Left ventricle myocardium superior (tissue), 1 donor: ENCODE data around the gene LRRC3B. TPM values are rescaled to one million over a fixed set of nuclear protein-coding genes. Genes with fewer than 3 reads are reported as not detected.
A peak's percentile ranks its signal among the peaks of the same experiment; 100 is the strongest.
"Not testable (repeated sequence)": the region's sequence is repeated elsewhere in the genome, so short reads cannot be mapped to it uniquely, and the experiment has no call there.

ENCODE experiments used
- ATAC-seq: fragments of 200-7000 bp; cut with Tn5 transposase; one replicate; pipeline ENCODE4 v1.9.1; 2020; ENCODE audit warnings: mild to moderate bottlenecking, moderate library complexity
- DNase-seq: peaks from one replicate; pipeline ENCODE4 v3.0.0-alpha.2; 2020
- intact Hi-C: fragments of 100-400 bp; cut with micrococcal nuclease; formaldehyde crosslinking; loops from one replicate; pipeline ENCODE4 v1.11.0; 2022
- long read RNA-seq: library from polyadenylated mRNA; unstranded; transcript quantifications from one replicate; pipeline ENCODE4 v2.0.0, GENCODE V29; 2021
- total RNA-seq: library from RNA; stranded (reverse); fragmentation: NEBNext Ultra II Directional; extraction: Animal tissue kit (Norgen Biotek cat#: 25700); gene quantifications from one replicate; pipeline ENCODE4 v1.2.1, GENCODE V29; 2021
- donor health status: DM: no; HTN: yes; CAD: no; lungs with severe emphysema.

LRRC3B gene, protein sequence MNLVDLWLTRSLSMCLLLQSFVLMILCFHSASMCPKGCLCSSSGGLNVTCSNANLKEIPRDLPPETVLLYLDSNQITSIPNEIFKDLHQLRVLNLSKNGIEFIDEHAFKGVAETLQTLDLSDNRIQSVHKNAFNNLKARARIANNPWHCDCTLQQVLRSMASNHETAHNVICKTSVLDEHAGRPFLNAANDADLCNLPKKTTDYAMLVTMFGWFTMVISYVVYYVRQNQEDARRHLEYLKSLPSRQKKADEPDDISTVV
- 0.10 TPM for total RNA-seq
- long read RNA-seq = 0 reads

DNA sequence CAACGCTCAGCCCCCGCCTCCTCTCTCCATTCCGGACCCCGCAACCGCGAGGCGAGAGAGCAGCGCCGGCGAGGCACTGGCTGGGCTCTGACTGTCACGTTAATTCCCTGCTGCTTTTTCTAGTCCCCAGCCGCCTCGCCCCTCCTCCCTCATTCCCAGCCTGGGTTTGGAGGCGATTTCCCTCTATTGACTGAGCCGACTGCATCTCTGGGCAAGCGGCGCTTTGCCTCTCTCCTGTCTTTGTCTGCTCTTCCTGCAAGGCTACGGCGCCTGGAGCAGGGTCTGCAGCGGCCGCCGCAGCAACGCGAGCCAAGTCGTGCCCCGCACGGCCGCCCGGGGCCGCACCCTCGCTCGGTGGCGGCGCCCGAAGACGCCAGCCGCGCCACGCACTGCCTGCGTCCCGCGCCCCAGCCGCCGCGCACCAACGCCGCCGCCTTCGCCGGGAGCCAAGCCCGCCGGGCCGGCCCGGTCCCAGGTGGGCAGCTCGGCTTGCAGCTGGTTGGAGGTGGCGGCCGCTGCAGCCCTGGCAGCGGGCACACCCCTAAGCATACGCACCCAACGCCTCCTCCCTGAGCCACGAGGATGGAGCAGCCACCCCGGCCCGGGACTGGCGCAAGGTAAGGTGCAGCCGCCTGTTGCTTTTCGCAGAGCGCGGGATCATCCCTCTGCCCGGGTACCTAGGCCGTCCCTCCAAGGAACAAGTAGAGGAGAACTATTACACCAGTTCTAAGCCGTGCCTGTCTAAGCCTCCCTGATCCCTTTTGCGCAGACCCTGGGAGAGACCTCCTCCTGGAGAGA, at the start of gene LRRC3B:
Gene LRRC3B (plus strand): TSS at position 152 of the 798 bp plus-strand sequence. CDS start 86,901 bp downstream, outside the sequence.
- peak; percentile 25 for DNase-seq
- intact Hi-C loops = no loop called here

DNA sequence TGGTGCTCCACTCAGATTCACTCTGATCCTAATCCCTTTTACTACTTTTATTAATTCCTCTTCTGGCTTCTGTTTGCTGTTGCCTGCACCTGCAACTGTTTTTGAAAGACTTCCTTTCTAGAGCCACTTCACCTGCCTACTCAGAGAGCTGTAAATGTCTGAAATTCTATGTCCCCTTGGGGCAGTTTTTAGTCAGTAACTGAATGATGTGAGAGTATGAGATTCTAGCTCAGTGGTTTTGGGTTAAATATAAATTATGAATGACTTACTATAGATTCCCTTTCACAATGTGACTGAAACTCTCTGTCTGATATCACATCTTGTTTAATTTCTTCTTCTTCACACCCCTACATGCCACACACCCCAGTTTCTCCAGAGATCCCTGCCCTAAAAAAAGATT, 47.8 kb upstream of the LRRC3B start:
- DNase-seq (no peak), ATAC-seq (no peak)
- intact Hi-C loops = no loop called here

More for the DNA sequence above, at the start of gene LRRC3B:
- no peak for ATAC-seq

DNA sequence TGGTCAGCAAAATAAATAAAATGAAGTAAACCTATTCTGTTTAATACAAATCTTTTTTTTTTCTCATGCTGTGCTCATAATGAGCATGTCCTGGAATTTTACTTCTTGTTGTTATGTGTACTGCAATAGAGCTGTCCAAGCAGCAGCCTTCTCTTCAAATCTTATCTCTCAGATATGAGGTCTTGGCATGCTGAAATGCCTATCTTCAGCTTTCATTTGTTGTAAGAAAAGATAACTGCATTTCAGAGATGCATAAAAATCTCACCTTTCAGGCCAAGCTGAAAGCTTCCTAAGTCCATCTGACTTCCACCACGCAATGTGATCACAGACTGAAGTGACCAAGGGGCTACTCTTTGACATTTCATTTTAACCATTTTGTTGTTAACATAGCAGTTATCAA, 43.5 kb upstream of the LRRC3B start:
- DNase-seq = no peak
- intact Hi-C loops = no loop called here
- ATAC-seq = no peak

DNA sequence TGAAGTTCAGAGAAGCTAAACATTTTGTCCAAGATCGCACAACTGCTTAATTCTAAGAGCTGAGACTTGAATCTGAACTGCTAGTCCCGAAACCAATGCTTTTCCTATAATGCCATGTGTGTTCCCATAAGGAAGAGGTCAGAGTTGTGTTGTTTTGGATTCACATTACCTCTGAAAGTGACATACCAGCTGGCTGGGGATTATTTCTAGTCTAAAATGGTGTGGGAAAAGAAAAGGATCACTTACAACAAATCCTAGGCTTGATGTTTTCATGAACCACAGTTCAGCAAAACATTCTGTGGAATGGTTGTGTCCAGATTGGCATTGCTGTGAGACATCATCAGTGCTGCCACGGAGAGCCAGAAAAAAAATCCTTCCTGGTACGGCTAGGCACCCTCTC, 35.0 kb upstream of the LRRC3B start:
- no peak for ATAC-seq
- DNase-seq = no peak
- intact Hi-C loops = no loop called here

DNA sequence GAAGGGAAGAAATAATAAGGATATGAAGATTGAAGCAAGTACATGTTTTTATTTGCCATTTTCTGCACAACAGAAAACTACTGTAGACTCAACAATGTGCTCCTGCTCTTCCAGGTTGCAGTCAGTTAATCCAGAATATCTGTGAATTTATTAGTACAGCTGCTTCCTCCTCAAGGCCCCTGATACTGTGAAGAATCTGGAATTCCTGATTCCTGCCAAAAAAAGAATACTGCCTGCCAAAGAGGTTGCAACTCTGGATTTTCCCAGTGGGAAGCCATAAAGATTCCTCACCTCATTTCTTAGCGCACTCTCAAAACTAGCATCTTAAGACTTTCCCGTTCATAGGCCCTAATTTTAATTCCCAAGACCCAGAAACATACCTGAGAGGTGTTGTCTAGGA, 33.6 kb upstream of the LRRC3B start:
- no peak for ATAC-seq
- no peak for DNase-seq
- intact Hi-C loops = no loop called here

DNA sequence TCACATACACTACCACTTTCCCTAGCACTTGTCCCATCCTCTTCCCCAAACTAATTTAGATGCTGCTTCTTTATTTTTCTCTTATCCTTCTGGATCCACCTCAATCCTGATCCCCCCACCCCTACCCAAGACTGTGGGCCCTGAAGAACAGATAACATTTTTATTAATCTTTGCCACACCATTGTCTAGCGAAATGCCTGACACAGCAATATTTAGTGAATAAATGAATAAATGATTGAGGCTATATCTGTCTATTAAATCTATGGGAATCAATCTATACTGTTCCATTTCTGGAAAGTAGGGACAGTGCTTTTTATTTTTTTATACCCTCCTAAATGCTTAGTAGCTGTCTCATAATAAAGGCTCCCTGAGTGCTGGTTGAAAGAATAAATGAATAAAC, 32.9 kb upstream of the LRRC3B start:
- no peak for ATAC-seq
- intact Hi-C loops = no loop called here
- no peak for DNase-seq

DNA sequence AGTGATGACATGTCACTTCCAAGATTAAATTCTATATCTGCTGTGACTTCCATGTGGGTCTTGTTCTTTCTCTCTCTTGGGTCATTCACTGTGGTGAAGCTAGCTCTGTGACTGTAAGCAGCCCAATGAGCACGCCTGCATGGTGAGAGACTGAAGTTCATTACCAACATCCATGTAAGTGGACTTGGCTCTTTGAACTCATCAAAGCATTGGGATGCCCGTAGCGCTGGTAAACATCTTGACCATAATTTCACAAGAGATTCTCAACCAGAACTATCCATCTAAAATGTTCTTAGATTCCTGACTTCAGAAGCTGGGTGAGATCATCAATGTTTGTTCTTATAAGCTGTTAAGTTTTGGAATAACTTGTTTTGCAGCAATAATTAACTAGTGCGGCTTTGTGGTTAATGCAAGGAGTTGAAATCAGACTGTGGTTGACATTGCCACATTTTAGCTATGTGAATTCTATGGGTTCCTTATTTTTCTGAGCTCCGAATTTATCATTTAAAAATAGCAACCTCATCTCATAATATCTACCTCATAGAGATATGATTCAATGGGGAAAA, 31.6 kb upstream of the LRRC3B start:
- ATAC-seq (no peak), DNase-seq (no peak)
- intact Hi-C loops = no loop called here

DNA sequence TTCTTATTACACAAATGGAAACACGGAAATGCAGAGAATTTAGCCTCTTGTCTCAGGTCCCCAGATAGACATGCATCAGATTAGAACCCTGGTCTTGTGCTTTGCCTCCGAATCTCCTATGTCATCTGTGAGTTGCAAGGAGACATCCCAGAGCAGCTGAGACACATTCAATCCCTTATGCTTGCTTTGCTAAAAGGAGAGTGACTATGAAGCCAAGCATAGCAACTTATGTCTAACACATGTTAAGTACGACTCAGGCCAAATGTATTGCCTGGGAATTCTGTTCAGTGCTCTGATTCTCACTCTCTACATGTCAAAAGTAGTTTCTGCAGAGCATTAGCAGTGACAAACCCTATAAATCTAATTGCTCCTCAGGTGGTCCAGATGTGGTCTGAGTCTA, 30.6 kb upstream of the LRRC3B start:
- DNase-seq (no peak), ATAC-seq (no peak)
- intact Hi-C loops = no loop called here

DNA sequence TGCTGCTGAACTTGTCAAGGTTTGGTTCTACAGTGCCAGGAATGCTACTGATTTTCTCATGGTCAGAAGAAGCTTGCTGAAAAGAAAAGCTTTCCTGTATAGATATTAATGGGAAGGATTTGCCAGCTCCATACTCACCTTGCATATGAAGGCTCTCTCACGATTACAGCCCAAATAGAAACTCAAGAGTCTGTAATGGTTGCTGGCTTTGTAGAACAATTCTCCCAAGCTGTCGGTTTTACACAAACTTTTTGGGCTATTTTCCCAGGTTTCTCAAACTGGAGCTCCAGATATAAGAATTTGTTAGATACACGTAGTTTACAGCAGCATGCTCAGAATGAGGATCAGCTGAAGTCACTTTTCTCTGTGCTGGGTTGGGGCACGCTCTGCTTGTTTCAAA, 30.1 kb upstream of the LRRC3B start:
- intact Hi-C loops = no loop called here
- no peak for ATAC-seq
- no peak for DNase-seq

DNA sequence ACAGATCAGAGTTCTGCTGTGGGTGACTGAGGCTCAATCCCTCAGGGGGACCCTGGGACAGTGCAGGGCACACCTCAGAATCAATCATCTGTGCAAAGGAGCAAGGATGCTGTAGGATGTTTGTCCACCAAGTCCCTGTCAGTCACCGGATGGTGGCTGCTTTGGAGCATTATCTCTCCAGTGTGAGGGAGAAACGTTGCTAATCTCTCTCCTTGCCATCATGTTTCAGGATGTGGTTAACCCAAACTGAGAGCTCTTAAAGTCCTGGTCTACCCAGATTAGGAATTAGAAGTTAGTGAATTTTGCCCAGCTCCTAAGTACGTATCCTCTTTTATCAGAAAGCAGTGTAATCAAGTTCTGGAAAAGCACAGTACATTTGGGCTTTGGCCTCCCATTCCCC, 26.2 kb upstream of the LRRC3B start:
- DNase-seq (no peak), ATAC-seq (no peak)
- intact Hi-C loops = no loop called here

DNA sequence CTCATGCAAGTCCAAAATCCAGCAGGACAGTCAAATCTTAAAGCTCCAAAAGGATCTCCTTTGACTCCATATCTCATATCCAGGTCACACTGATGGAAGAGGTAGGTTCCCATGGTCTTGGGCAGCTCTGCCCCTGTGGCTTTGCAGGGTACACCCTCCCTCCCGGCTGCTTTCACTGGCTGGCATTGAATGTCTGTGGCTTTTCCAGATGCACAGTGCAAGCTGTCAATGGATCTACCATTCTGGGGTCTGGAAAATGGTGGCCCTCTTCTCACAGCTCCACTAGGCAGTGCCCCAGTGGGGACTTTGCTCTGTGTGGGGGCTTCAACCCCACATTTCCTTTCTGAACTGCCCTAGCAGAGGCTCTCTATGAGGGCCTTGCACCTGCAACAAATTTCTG, 19.3 kb upstream of the LRRC3B start:
- DNase-seq, ATAC-seq, intact Hi-C loops: not testable (repeated sequence)

DNA sequence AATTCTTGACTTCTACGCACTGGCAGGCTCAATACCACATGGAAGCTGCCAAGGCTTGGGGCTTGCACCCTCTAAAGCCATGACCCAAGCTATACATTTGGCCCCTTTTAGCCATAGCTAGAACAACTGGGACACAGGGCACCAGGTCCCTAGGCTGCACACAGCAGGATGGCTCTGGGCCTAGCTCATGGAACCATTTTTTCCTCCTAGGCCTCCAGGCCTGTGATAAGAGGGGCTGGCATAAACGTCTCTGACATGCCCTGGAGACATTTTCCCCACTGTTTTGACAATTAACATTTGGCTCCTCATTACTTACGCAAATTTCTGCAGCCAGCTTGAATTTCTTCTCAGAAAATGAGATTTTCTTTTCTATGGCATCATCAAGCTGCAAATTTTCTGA, 18.8 kb upstream of the LRRC3B start:
- ATAC-seq, DNase-seq, intact Hi-C loops: not testable (repeated sequence)

DNA sequence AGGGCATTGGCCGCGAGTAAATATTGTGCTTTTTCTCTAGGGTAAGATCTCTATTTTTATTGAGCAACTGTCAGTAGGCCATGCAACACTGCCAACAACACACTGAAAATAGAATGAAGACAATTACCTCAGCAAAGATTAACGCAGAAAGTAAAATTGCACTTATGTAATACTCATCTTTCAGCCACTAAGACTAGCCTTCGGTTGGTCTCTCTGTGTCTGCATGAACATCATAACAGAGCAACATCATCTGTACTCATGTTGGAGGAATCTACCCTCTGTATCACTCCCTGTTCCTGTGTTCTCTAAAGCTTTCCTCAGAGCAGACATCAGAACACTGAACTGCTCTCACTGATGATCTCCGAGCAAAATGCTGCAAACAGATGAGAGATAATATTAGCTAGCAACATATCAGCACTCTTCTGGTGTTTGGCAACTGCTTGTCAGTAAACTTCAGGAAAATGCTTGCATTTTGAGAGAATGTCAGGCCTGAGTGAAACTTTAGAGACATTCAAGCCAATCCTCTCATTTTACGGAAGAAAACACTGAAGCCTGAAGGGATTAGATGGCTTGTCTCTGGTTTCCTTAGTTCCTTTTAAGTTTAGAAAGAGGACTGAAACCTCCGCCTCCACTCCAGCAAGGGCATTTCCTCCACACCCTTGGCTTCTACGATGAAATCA, 8.4 kb upstream of the LRRC3B start:
- DNase-seq = no peak
- intact Hi-C loops = no loop called here
- ATAC-seq = peak; percentile 65

DNA sequence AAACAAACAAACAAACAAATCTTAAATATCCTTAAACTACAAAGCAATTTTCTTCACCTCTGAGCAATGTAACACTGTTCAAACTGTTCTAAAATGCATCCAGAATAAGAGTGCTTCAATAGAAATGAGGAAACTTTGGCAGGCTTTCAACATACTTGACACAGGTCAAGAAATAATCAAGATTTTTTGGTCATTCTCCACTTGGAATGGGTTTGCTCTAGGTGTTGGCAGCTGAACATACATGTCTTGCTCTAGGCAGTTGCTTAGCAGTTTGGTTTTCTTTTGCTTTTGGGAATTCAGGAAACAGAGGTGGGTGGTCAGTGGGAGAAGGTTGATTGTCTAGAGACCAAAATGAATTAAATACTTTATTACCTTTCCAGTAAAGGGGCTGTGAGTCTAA, 1.4 kb upstream of the LRRC3B start:
- intact Hi-C loops = no loop called here

DNA sequence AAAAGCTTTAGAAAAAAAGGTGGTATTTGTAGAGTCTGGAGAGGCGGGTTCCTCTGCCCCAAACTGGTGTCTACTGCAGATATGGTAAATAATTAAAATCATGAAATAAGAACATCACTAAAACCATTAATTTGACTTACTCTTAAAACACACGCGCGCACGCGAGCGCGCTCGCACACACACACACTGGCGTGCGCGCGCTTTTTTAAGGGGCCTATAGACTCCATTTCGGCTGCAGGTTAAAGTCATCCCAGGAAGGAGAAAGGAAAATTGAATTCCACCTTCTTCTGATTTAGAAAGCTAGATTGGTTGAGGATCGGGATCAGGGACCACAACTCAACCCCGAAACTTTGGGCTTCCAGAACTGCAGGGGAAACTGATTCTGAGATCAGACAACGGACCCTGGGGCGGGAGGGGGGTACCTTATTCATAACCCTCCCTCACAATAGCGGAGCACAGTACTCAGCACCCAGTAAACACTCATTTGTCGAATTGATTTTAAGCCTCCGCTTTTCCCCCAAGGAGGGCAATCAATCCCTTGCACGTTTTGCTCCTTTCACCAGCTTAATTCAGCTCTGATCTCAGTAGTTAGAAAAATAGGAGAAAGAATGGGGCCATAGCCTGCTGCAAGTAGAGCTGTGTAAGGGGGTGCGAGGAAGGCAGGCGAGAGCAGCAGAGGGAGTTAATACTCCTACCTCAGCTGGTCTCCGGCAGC, 509 bp upstream of the LRRC3B start:
- intact Hi-C loops = no loop called here
- no peak for ATAC-seq

More for the DNA sequence above, 1.4 kb upstream of the LRRC3B start:
- no peak for ATAC-seq
- no peak for DNase-seq

DNA sequence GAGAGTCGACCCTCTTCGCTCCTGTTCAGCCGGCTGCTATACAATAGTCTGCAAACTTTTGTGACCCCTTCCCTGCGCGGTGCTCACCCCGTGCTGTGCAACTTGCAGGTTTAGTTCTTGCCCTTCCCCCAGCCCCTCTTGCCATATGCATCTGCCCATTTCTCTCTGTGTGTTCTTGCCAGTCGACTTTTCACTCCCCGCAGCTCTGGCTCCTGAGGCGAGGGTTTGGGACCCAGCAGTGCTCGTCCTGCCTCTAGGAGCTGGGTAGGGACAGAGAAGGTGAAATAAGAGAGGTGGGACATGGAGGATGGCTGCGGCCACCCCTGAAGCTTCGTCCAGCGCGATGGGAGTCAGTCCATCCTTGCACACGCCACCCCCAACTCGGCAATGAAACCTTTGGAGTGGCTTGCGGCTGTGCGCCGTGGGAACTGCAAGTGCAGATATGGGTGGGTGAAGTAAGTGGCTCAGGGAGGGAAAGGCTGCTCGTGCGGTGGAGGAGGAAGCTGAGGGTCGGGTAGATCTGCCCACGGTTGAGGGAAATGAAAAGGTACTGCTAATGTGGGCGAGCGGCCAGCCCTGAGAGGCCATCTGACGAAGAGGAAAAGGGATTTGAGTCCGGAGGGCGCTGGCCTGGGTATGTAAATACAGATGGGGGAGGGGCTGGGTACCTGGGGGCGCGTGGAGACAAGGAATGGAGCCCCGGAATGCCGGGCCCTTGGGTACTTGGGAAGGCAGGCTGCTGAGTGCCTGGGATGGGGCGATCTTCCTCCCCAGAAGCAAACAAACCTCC, 1.0 kb downstream of the LRRC3B start:
- intact Hi-C loops = no loop called here
- DNase-seq = no peak
- no peak for ATAC-seq

More for the DNA sequence above, 509 bp upstream of the LRRC3B start:
- no peak for DNase-seq

DNA sequence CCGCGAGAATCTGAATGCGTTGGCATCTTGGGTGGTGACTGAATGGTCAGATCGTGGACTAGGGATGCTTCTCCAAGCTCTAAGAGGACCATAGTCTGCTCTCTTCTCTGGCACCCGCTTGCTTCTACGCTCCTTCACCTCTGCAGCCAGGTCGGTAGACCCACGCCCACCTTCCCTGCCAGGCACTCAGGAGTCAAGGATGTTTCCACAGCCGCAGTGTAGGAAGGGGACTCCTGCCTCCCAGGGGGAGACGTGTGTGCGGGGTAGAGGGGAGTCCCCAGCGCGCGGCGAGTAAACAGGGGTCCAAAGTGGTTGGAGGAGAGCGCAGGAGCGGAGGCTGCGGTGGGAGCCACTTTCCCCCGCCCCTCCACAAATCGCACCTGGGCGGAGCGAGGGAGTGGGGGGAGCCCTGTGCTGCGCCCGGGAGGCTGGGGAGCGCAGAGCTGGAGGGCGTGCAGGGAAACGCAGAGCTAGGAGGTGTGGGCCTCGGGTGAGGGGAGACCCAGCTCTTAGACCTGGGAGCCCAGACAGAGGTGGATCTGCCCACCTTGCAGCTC, 1.7 kb downstream of the LRRC3B start:
- ATAC-seq = no peak
- intact Hi-C loops = no loop called here
- no peak for DNase-seq

DNA sequence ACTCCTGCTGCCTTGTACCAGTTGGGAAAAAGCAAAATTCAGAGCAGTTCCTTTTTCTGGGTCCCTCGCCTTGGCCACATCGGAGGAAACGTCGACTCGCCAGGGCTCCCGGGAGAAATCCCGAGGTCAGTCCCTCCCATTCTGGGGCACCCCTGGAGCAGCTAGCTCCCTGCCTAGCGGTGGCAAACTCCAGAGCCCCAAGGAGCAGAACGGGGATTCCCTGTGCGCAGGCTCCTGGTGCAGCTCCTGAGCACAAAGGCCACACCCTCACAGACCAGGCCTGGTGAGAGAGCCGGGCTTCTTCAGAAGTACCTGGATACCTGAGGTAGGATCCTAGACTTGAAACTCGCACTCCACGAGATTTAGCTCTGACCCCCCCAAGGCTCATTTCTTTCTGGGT, 2.6 kb downstream of the LRRC3B start:
- DNase-seq (peak; percentile 12), ATAC-seq (no peak)
- intact Hi-C loops = no loop called here
